Keratinocyte (primary cell): ENCODE results near the gene SPINT3. TPM values are rescaled to one million over a fixed set of nuclear protein-coding genes. Genes with fewer than 3 reads are reported as not detected.

Source experiments
- DNase-seq: peaks from one replicate; pipeline ENCODE4 v3.0.0-alpha.2; 2011; ENCODE audit warnings: low read depth, missing footprints, low spot score
- FAIRE-seq: peaks from 2 replicates; lab custom pipeline; 2011; peaks lifted over from hg19 to GRCh38; lab: Jason Lieb, UNC
- H2AFZ ChIP-seq: 2 replicates; pipeline ENCODE4 v1.6.0; 2012; ENCODE audit warnings: low read length, control low read depth, inconsistent platforms; ENCODE audit not compliant: control insufficient read depth
- H3K27ac ChIP-seq: 2 replicates; pipeline ENCODE4 v1.5.1; 2011; ENCODE audit warnings: low read length; ENCODE audit not compliant: control insufficient read depth, insufficient read depth
- H3K27me3 ChIP-seq: 3 replicates; pipeline ENCODE4 v1.6.0; 2011; ENCODE audit warnings: low read length; ENCODE audit not compliant: control insufficient read depth, insufficient read depth; ENCODE audit errors: extremely low read depth
- H3K36me3 ChIP-seq, 2 experiments: 2 replicates in 1 of 2; 3 replicates in 1 of 2; pipeline ENCODE4 v1.5.1; 2011; ENCODE audit warnings: low read length in 2 of 2, mild to moderate bottlenecking in 1 of 2; ENCODE audit not compliant: control insufficient read depth in 2 of 2, insufficient read depth in 2 of 2; ENCODE audit errors: extremely low read depth in 1 of 2
- H3K4me1 ChIP-seq: 3 replicates; pipeline ENCODE4 v1.5.1; 2011; ENCODE audit warnings: low read length; ENCODE audit not compliant: control insufficient read depth, insufficient read depth; ENCODE audit errors: extremely low read depth
- H3K4me2 ChIP-seq: 3 replicates; pipeline ENCODE4 v1.6.0; 2011; ENCODE audit warnings: low read depth, low read length; ENCODE audit not compliant: control insufficient read depth, insufficient read depth; ENCODE audit errors: extremely low read depth
- H3K4me3 ChIP-seq, 3 experiments: fragments of 200-600 bp in 1 of 3; sonication (generic) in 1 of 3; 2 replicates in 2 of 3; 3 replicates in 1 of 3; pipeline ENCODE4 v1.5.1; 2011 to 2016; ENCODE audit warnings: low read length in 3 of 3, mild to moderate bottlenecking in 3 of 3, control low read depth in 2 of 3, inconsistent platforms in 1 of 3, low read depth in 1 of 3, mixed read lengths in 1 of 3, mixed run types in 1 of 3, moderate library complexity in 1 of 3; ENCODE audit not compliant: control insufficient read depth in 2 of 3, insufficient read depth in 2 of 3; ENCODE audit errors: extremely low read depth in 1 of 3
- H3K79me2 ChIP-seq: 2 replicates; pipeline ENCODE4 v1.6.0; 2012; ENCODE audit warnings: low read length; ENCODE audit not compliant: control insufficient read depth, insufficient read depth
- H3K9ac ChIP-seq: 3 replicates; pipeline ENCODE4 v1.6.0; 2011; ENCODE audit warnings: low read length; ENCODE audit not compliant: control insufficient read depth, insufficient read depth; ENCODE audit errors: extremely low read depth
- H3K9me1 ChIP-seq: 3 replicates; pipeline ENCODE4 v1.6.0; 2011; ENCODE audit warnings: low read length; ENCODE audit not compliant: control insufficient read depth, insufficient read depth; ENCODE audit errors: extremely low read depth
- H3K9me3 ChIP-seq: 2 replicates; pipeline ENCODE4 v1.5.1; 2012; ENCODE audit warnings: low read depth, low read length; ENCODE audit not compliant: control insufficient read depth
- H4K20me1 ChIP-seq: 3 replicates; pipeline ENCODE4 v1.6.0; 2011; ENCODE audit warnings: low read length; ENCODE audit not compliant: control insufficient read depth, insufficient read depth; ENCODE audit errors: extremely low read depth
- EZH2 ChIP-seq: IDR thresholded peaks from one replicate; pipeline ENCODE4 v1.6.1; 2012; ENCODE audit warnings: inconsistent platforms, mild to moderate bottlenecking, low read length, moderate library complexity
- dilution Hi-C: fragments of 300-500 bp; cut with MboI; formaldehyde crosslinking; loops from one replicate; pipeline ENCODE4 v1.7.0; 2020; ENCODE audit warnings: low sequenced_read_pairs; ENCODE audit not compliant: extremely low pct_ligation_motif_present
- polyA plus RNA-seq, 5 experiments: library from polyadenylated mRNA; depleted of rRNA in 3 of 5; stranded (reverse) in 3 of 5; stranded (forward) in 1 of 5; unstranded in 1 of 5; fragments of >200 nt; gene quantifications; 1 replicate in 1 of 5; 2 replicates in 3 of 5; 3 replicates in 1 of 5; pipeline versions ENCODE4 v1.2.1 to v1.2.3, GENCODE V29; 2011 to 2012; ENCODE audit warnings: missing spikeins in 2 of 5, low read depth in 1 of 5, low replicate concordance in 1 of 5
- TF ChIP-seq, protein P1 (sequence below), 3 experiments: IDR thresholded peaks in 1 of 3; conservative IDR thresholded peaks in 1 of 3; optimal IDR thresholded peaks in 1 of 3; 2 replicates in 2 of 3; 3 replicates in 1 of 3; pipeline versions ENCODE3 to v1.5.1; 2011; ENCODE audit warnings: low read length in 3 of 3, mild to moderate bottlenecking in 3 of 3, moderate library complexity in 2 of 3, control low read depth in 1 of 3, inconsistent platforms in 1 of 3; ENCODE audit not compliant: insufficient read depth in 2 of 3; ENCODE audit errors: extremely low read depth in 1 of 3

SPINT3 gene
- polyA plus RNA-seq, 1 donor (not counting 4 experiments of a cell fraction or from before 2014, with no cell fraction given), result not detected

DNA sequence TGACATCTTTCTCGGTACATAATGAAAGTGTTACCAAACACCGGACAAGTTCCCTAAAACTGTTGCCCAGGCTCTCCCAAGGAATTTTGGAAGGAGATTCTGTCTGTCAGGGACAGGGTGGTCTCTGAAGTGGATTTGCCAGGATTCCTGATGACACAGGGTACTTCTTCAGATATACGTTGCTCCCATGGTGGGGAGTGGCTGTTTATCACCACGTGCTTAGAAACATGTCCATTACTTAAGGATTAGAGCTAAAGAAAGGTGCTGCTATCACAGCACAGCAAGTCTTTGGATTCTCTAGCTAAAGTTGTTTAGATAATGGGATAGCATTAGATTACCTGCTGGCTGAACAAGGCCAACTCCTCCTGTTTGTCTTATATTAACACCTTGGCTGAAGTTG is 6.3 kb downstream of the SPINT3 start:
- dilution Hi-C loops, result no loop called here

DNA sequence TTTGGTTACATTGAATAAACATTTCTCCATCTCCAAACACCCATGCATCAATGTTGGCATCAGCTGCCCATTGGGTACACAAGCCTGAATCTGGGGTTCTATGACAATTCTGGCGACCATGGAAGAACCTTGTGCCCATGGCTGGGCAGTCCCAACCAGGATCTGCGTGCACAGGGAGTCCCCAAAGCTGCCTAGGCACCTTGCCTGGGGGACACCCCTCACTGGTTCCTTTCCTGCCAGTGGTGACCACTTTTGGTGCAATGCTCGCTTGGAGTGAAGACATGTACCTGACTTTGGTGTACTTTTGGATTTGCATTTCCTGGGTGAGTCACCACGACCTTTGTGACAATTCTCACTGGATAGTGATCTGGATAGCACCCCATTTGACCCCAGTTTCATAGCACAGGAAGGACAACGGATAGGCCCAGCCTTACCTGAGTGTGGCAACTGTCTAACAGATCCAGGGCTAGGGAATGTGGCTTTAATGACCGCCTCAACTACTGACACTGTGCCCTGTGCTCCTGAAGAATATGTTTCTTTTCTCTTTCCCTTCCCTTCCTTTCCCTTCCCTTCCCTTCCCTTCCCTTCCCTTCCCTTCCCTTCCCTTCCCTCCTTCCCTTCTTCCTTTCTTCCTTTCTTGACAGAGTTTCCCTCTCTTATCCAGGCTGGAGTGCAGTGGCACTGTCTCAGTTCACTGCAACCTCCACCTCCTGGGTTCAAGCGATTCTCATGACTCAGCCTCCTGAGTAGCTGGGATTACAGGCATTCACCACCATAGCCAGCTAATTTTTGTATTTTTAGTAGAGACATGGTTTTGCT is 7.1 kb downstream of the SPINT3 start:
- Histone ChIP-seq H3K27ac (peak overlapping the region; percentile 79), H3K4me2 (no peak overlapping the region), H3K4me1 (peaks cover 21% of the 10 kb centered on the region), H3K4me3 (no peak overlapping the region), H3K79me2 (no peaks in the 10 kb centered on the region), H4K20me1 (no peaks in the 10 kb centered on the region), H2AFZ (no peak overlapping the region), H3K9ac (no peak overlapping the region), H3K36me3 (no peaks in the 10 kb centered on the region), H3K9me1 (no peaks in the 10 kb centered on the region), H3K9me3 (no peaks in the 10 kb centered on the region), H3K27me3 (no peaks in the 10 kb centered on the region)
- no peak for FAIRE-seq
- TF ChIP-seq EZH2, result no peak
- TF ChIP-seq, protein P1, sequence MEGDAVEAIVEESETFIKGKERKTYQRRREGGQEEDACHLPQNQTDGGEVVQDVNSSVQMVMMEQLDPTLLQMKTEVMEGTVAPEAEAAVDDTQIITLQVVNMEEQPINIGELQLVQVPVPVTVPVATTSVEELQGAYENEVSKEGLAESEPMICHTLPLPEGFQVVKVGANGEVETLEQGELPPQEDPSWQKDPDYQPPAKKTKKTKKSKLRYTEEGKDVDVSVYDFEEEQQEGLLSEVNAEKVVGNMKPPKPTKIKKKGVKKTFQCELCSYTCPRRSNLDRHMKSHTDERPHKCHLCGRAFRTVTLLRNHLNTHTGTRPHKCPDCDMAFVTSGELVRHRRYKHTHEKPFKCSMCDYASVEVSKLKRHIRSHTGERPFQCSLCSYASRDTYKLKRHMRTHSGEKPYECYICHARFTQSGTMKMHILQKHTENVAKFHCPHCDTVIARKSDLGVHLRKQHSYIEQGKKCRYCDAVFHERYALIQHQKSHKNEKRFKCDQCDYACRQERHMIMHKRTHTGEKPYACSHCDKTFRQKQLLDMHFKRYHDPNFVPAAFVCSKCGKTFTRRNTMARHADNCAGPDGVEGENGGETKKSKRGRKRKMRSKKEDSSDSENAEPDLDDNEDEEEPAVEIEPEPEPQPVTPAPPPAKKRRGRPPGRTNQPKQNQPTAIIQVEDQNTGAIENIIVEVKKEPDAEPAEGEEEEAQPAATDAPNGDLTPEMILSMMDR (optimal IDR thresholded peaks at IDR 0.05 in 1 of 3, IDR thresholded peaks at IDR 0.05 in 1 of 3, conservative IDR thresholded peaks at IDR 0.05 in 1 of 3; ENCODE audit: extremely low read depth in 1 of 3, insufficient read depth in 2 of 3, low read length in 3 of 3), result no peak
- DNase-seq, result no peak
- dilution Hi-C loops, result no loop called here

More for the DNA sequence above, 6.3 kb downstream of the SPINT3 start:
- Histone ChIP-seq H4K20me1 (no peaks in the 10 kb centered on the region), H3K27me3 (no peaks in the 10 kb centered on the region), H3K9me1 (no peaks in the 10 kb centered on the region), H3K4me2 (no peak overlapping the region), H3K79me2 (no peaks in the 10 kb centered on the region), H3K4me3 (no peak overlapping the region), H3K36me3 (no peaks in the 10 kb centered on the region), H3K9me3 (no peaks in the 10 kb centered on the region), H3K4me1 (peaks cover 21% of the 10 kb centered on the region), H3K9ac (no peak overlapping the region), H3K27ac (no peak overlapping the region), H2AFZ (no peak overlapping the region)
- no peak for DNase-seq
- no peak for FAIRE-seq
- TF ChIP-seq EZH2, result no peak
- TF ChIP-seq, protein P1 (optimal IDR thresholded peaks at IDR 0.05 in 1 of 3, IDR thresholded peaks at IDR 0.05 in 1 of 3, conservative IDR thresholded peaks at IDR 0.05 in 1 of 3; ENCODE audit: extremely low read depth in 1 of 3, insufficient read depth in 2 of 3, low read length in 3 of 3), result no peak
